ENCODE measurements around the gene TNK2.
"Not testable (repeated sequence)": the region's sequence is repeated elsewhere in the genome, so short reads cannot be mapped to it uniquely, and the experiment has no call there.

Gene TNK2

GRCh38 chr3:195844671-195845218 is 63.6 kb downstream of the TNK2 start:
- no peak for DNase-seq

- DNase-seq: no peak
These were observed 68.9 kb downstream of the TNK2 start for GRCh38 chr3:195839260-195840010.

- DNase-seq: no peak
These were observed 69.6 kb downstream of the TNK2 start for GRCh38 chr3:195838714-195839113.

- DNase-seq: no peak
These were observed 71.7 kb downstream of the TNK2 start for GRCh38 chr3:195836476-195837135.

GRCh38 chr3:195835791-195836190 is 72.6 kb downstream of the TNK2 start:
- DNase-seq: no peak

GRCh38 chr3:195834675-195835583 is 73.4 kb downstream of the TNK2 start:
- no peak for DNase-seq

GRCh38 chr3:195829897-195830254 is 78.5 kb downstream of the TNK2 start:
- no peak for DNase-seq

GRCh38 chr3:195828762-195829161 is 79.6 kb downstream of the TNK2 start:
- no peak for DNase-seq

GRCh38 chr3:195825857-195826804 is 82.2 kb downstream of the TNK2 start:
- no peak for DNase-seq

- DNase-seq: no peak
These were observed 83.2 kb downstream of the TNK2 start for GRCh38 chr3:195825191-195825588.

GRCh38 chr3:195824425-195825190 is 83.7 kb downstream of the TNK2 start:
- DNase-seq: not testable (repeated sequence)

GRCh38 chr3:195823999-195824398 is 84.4 kb downstream of the TNK2 start:
- no peak for DNase-seq

GRCh38 chr3:195823280-195823679 is 85.1 kb downstream of the TNK2 start:
- DNase-seq: no peak

GRCh38 chr3:195822131-195822696 is 86.1 kb downstream of the TNK2 start:
- DNase-seq: no peak

- no peak for DNase-seq
These were observed 86.8 kb downstream of the TNK2 start for GRCh38 chr3:195821403-195822130.

GRCh38 chr3:195820901-195821300 is 87.5 kb downstream of the TNK2 start:
- no peak for DNase-seq

- DNase-seq: no peak
These were observed 88.2 kb downstream of the TNK2 start for GRCh38 chr3:195820186-195820585.

- DNase-seq: no peak
These were observed 90.0 kb downstream of the TNK2 start for GRCh38 chr3:195818301-195818700.

GRCh38 chr3:195817578-195818135 is 90.7 kb downstream of the TNK2 start:
- no peak for DNase-seq
